GM12878 (cell line): ENCODE measurements around the gene PPIP5K2.
"Not testable (repeated sequence)": the region's sequence is repeated elsewhere in the genome, so short reads cannot be mapped to it uniquely, and the experiment has no call there.

ENCODE experiments used
- BMI1 ChIP-seq: fragments of 450-650 bp; IDR thresholded peaks from 2 replicates; pipeline ENCODE4 v1.6.1; 2016; ENCODE audit warnings: mild to moderate bottlenecking, moderate library complexity, borderline replicate concordance
- CTCF ChIP-seq, 3 experiments: IDR thresholded peaks in 2 of 3; conservative IDR thresholded peaks in 1 of 3; 2 replicates each; pipeline ENCODE4 v1.5.1; 2011; ENCODE audit warnings: low read depth in 3 of 3, low read length in 3 of 3, mild to moderate bottlenecking in 3 of 3, control low read depth in 2 of 3, moderate library complexity in 2 of 3, inconsistent platforms in 1 of 3, mixed read lengths in 1 of 3; ENCODE audit not compliant: control insufficient read depth in 2 of 3, insufficient read depth in 1 of 3; ENCODE audit errors: extremely low read depth in 1 of 3
- EZH2 ChIP-seq: IDR thresholded peaks from 2 replicates; pipeline ENCODE4 v1.6.1; 2012; ENCODE audit warnings: low read depth, mild to moderate bottlenecking, control low read depth, inconsistent platforms, low read length, borderline replicate concordance; ENCODE audit not compliant: control insufficient read depth
- POLR2A ChIP-seq: IDR thresholded peaks from 2 replicates; pipeline ENCODE4 v1.6.1; 2011; ENCODE audit warnings: low read depth, mild to moderate bottlenecking, low read length
- RELB ChIP-seq: fragments of 450-650 bp; IDR thresholded peaks from 2 replicates; pipeline ENCODE4 v1.6.1; 2017; ENCODE audit warnings: low read depth, mild to moderate bottlenecking, moderate library complexity
- ZNF274 ChIP-seq: IDR thresholded peaks from one replicate; pipeline ENCODE4 v1.8.0; 2011; ENCODE audit not compliant: insufficient read length, insufficient read depth

- not testable (repeated sequence) for TF ChIP-seq ZNF274; RELB; CTCF (IDR thresholded peaks at IDR 0.05 in 2 of 3, conservative IDR thresholded peaks at IDR 0.05 in 1 of 3; ENCODE audit: control insufficient read depth in 2 of 3, extremely low read depth in 1 of 3, insufficient read depth in 1 of 3, low read depth in 3 of 3, low read length in 3 of 3); BMI1; EZH2; POLR2A
Observed at GRCh38 chr5:103204990-103205389, 84.9 kb downstream of the PPIP5K2 start.
